Right cardiac atrium (tissue), 5 donors: ENCODE measurements around the gene ZNF763. TPM values are rescaled to one million over a fixed set of nuclear protein-coding genes. Genes with fewer than 3 reads are reported as not detected.
"Not testable (repeated sequence)": the region's sequence is repeated elsewhere in the genome, so short reads cannot be mapped to it uniquely, and the experiment has no call there.

Experiments
- ATAC-seq, 2 donors: fragments of 200-7000 bp; cut with Tn5 transposase; one replicate each; pipeline versions ENCODE4 v1.8.0 to v1.9.1; 2020; ENCODE audit warnings: moderate library complexity in 2 of 2, mild to moderate bottlenecking in 1 of 2
- DNase-seq, 3 donors: peaks; one replicate each; pipeline ENCODE4 v3.0.0-alpha.2; 2020
- H3K27ac ChIP-seq: one replicate; pipeline ENCODE4 v1.5.1; 2013; ENCODE audit warnings: mild to moderate bottlenecking, low read length, control low read depth, moderate library complexity
- H3K27me3 ChIP-seq: one replicate; pipeline ENCODE4 v1.6.1; 2013; ENCODE audit not compliant: control insufficient read depth, insufficient read depth
- H3K4me1 ChIP-seq: one replicate; pipeline ENCODE4 v1.6.1; 2013; ENCODE audit warnings: low read length; ENCODE audit not compliant: control insufficient read depth, insufficient read depth
- H3K4me3 ChIP-seq: one replicate; pipeline ENCODE4 v1.5.1; 2013; ENCODE audit warnings: low read length, control low read depth
- H3K9me3 ChIP-seq: one replicate; pipeline ENCODE4 v1.6.1; 2013; ENCODE audit warnings: low read length; ENCODE audit not compliant: control insufficient read depth
- WGBS: extraction: QIAGEN DNeasy Blood & Tissue Kit; methylation state at CpG from one replicate; pipeline ENCODE4 v1.1.7; 2013; 5-methylcytosine and 5-hydroxymethylcytosine counted together
- intact Hi-C, 4 donors: fragments of 100-400 bp; cut with DNase I; formaldehyde crosslinking; loops; one replicate each; pipeline versions ENCODE4 v1.11.0 to v1.14.0; 2022 to 2023
- long read RNA-seq, 4 donors: library from polyadenylated mRNA; unstranded; transcript quantifications; one replicate each; pipeline ENCODE4 v2.0.0, GENCODE V29; 2020 to 2021
- polyA plus RNA-seq: library from polyadenylated mRNA; stranded (reverse); fragments of 200-250 nt; gene quantifications from one replicate; pipeline ENCODE4 v1.2.3, GENCODE V29; 2013
- total RNA-seq, 4 donors: library from RNA; stranded (reverse); fragmentation: NEBNext Ultra II Directional; extraction: Animal tissue kit (Norgen Biotek cat#: 25700); gene quantifications; one replicate each; pipeline ENCODE4 v1.2.1, GENCODE V29; 2021
- donor health status: healthy with polysubstance abuse.
- donor health status: DM: no; HTN: yes; CAD: no.
- donor health status: DM: no; HTN: no; CAD: no.
- donor health status: DM: no; HTN: yes; CAD: no; lungs with severe emphysema.
- donor health status: DM: yes; HTN: yes; CAD: no.

The ZNF763 gene
- total RNA-seq: 1 to 10 TPM; 1.8 to 5.9 (median 3.7) TPM
- polyA plus RNA-seq: 2.8 TPM
- long read RNA-seq, donor 1, partial matches to known transcripts: 0 of 2 reads
- long read RNA-seq, donor 1, other reads (novel, unspliced or antisense): 0 of 2 reads
- long read RNA-seq, donor 2, partial matches to known transcripts: 0 of 2 reads
- long read RNA-seq, donor 2, other reads (novel, unspliced or antisense): 0 of 2 reads
- long read RNA-seq, donor 3, transcript ZNF763-202 (4 exons, 1,518 nt): major isoform, 5 of 5 reads
- long read RNA-seq, donor 3, partial matches to known transcripts: 0 of 5 reads
- long read RNA-seq, donor 3, other reads (novel, unspliced or antisense): 0 of 5 reads
- long read RNA-seq, donor 4, partial matches to known transcripts: 0 of 2 reads
- long read RNA-seq, donor 4, other reads (novel, unspliced or antisense): 0 of 2 reads

GRCh38 chr19:11964858-11965645 is at the start of gene ZNF763:
TSS of gene ZNF763 (plus strand) at chr19:11965040. CDS start at chr19:11965209, 169 bp downstream.
- Histone ChIP-seq H3K4me1 (no peaks in the 10 kb centered on the region), H3K9me3 (no peaks in the 10 kb centered on the region), H3K27ac (peak within 1 kb of the TSS; percentile 95), H3K4me3 (peak within 1 kb of the TSS; percentile 65), H3K27me3 (no peaks in the 10 kb centered on the region)
- DNase-seq: peak; percentile 93 to 98 (median 96)
- WGBS: under 1% methylated on average over 47 of the region's 47 CpGs
- intact Hi-C loops: loop anchor here in 2 of 4 donors (2.0 kb wide), 1 partner anchor 24 kb away; no protein-coding TSS in a partner anchor
- ATAC-seq: peak; percentile 99

- H3K27ac ChIP-seq: no peak overlapping the region
- H3K9me3 ChIP-seq: no peaks in the 10 kb centered on the region
- intact Hi-C loops: loop anchor here in 3 of 4 donors (10.0 kb wide), 2 partner anchors 63 to 223 kb away; partner anchors contain the start of gene ZNF20 (in 1 of the 3)
- WGBS: 24% methylated on average over 6 of the region's 6 CpGs
- no peak for ATAC-seq
- DNase-seq: no peak
- no peaks in the 10 kb centered on the region for H3K4me1 ChIP-seq
- no peak overlapping the region for H3K4me3 ChIP-seq
- H3K27me3 ChIP-seq: no peaks in the 10 kb centered on the region
Measured at GRCh38 chr19:11921852-11922495, 42.9 kb upstream of the ZNF763 start.

GRCh38 chr19:11924886-11925650 is 39.8 kb upstream of the ZNF763 start, which contains the start of gene ZNF700:
TSS of gene ZNF700 (plus strand) at chr19:11925107. CDS start at chr19:11925211, 104 bp downstream.
- WGBS: under 1% methylated on average over 53 of the region's 53 CpGs
- intact Hi-C loops: loop anchor here (2.0 to 10.0 kb wide), 3 partner anchors 60 to 220 kb away; partner anchors contain the start of gene ZNF20 (in 1 of the 4)
- H3K9me3 ChIP-seq: no peaks in the 10 kb centered on the region

GRCh38 chr19:11925651-11926187 is 39.1 kb upstream of the ZNF763 start:
- 10% methylated on average over 10 of the region's 10 CpGs for WGBS
- Histone ChIP-seq H3K27ac (peak overlapping the region; percentile 98), H3K4me3 (peak overlapping the region; percentile 99)
- not testable (repeated sequence) for ATAC-seq, H3K27me3 ChIP-seq, DNase-seq, H3K9me3 ChIP-seq, H3K4me1 ChIP-seq
- intact Hi-C loops: loop anchor here (2.0 to 10.0 kb wide), 3 partner anchors 59 to 219 kb away; partner anchors contain the start of gene ZNF20 (in 1 of the 4)

More at GRCh38 chr19:11924886-11925650, 39.8 kb upstream of the ZNF763 start, which contains the start of gene ZNF700:
- Histone ChIP-seq H3K4me1 (no peaks in the 10 kb centered on the region), H3K4me3 (peak within 1 kb of the TSS; percentile 99), H3K27ac (peak within 1 kb of the TSS; percentile 98), H3K27me3 (no peaks in the 10 kb centered on the region)
- DNase-seq (peak; percentile 94 to 98 (median 96)), ATAC-seq (peak; percentile 99)

- Histone ChIP-seq H3K9me3 (no peaks in the 10 kb centered on the region), H3K4me1 (no peaks in the 10 kb centered on the region), H3K27me3 (no peaks in the 10 kb centered on the region), H3K4me3 (no peak overlapping the region), H3K27ac (no peak overlapping the region)
- DNase-seq: no peak
- intact Hi-C loops: loop anchor here in 3 of 4 donors (10.0 kb wide), 2 partner anchors 58 to 218 kb away; partner anchors contain the start of gene ZNF20 (in 1 of the 3)
- WGBS: 96% methylated on average over 3 of the region's 3 CpGs
- no peak for ATAC-seq
Measured at GRCh38 chr19:11927227-11927626, 37.6 kb upstream of the ZNF763 start.

- Histone ChIP-seq H3K27me3 (no peaks in the 10 kb centered on the region), H3K27ac (no peak overlapping the region), H3K4me1 (no peaks in the 10 kb centered on the region), H3K9me3 (no peaks in the 10 kb centered on the region), H3K4me3 (no peak overlapping the region)
- no peak for ATAC-seq
- no peak for DNase-seq
- WGBS: 85% methylated on average over 3 of the region's 3 CpGs
- intact Hi-C loops: no loop called here
Measured at GRCh38 chr19:11931051-11931450, 33.8 kb upstream of the ZNF763 start.

GRCh38 chr19:11931513-11931912 is 33.3 kb upstream of the ZNF763 start:
- no peak overlapping the region for H3K4me3 ChIP-seq
- H3K9me3 ChIP-seq: no peaks in the 10 kb centered on the region
- H3K27ac ChIP-seq: no peak overlapping the region
- WGBS: 98% methylated on average over 3 of the region's 3 CpGs
- DNase-seq (no peak), ATAC-seq (no peak)
- intact Hi-C loops: no loop called here
- H3K4me1 ChIP-seq: no peaks in the 10 kb centered on the region
- H3K27me3 ChIP-seq: no peaks in the 10 kb centered on the region

GRCh38 chr19:11935829-11936228 is 29.0 kb upstream of the ZNF763 start:
- H3K27ac ChIP-seq, H3K9me3 ChIP-seq, DNase-seq, intact Hi-C loops, H3K27me3 ChIP-seq, ATAC-seq, H3K4me1 ChIP-seq, H3K4me3 ChIP-seq: not testable (repeated sequence)
- 97% methylated on average over 3 of the region's 3 CpGs for WGBS

GRCh38 chr19:11938383-11938782 is 26.5 kb upstream of the ZNF763 start:
- intact Hi-C loops, H3K4me1 ChIP-seq, H3K9me3 ChIP-seq, H3K27ac ChIP-seq, DNase-seq, H3K4me3 ChIP-seq, ATAC-seq, H3K27me3 ChIP-seq: not testable (repeated sequence)
- WGBS: 95% methylated on average over 3 of the region's 3 CpGs
